ENCODE measurements around the gene STAC2. TPM values are rescaled to one million over a fixed set of nuclear protein-coding genes. Genes with fewer than 3 reads are reported as not detected.

Gene STAC2
- total RNA-seq, 1 experiment from 2014 or later, result 0.17 TPM

- no peak overlapping the region for H3K4me2 ChIP-seq
- H3K4me1 ChIP-seq (replicated peaks; ENCODE audit: insufficient read depth), result peaks cover 13% of the 10 kb centered on the region
- H3K36me3 ChIP-seq (ENCODE audit: low read depth), result no peaks in the 10 kb centered on the region
- no peak overlapping the region for H3K27ac ChIP-seq
- POLR2A ChIA-PET (ENCODE audit: unreplicated experiment), result interaction anchor here (0.6 kb wide), 1 partner anchor 38 kb away, joined by 12 read pairs; the partner anchor contains the start of gene RPL19
- intact Hi-C loops (cut with micrococcal nuclease; ENCODE audit: unreplicated experiment), result no loop called here
- no peaks in the 10 kb centered on the region for H3K27me3 ChIP-seq (ENCODE audit: insufficient read depth, low read depth)
- H3K4me3 ChIP-seq, result no peak overlapping the region
- CTCF ChIA-PET, result no interaction called here
- DNase-seq, result no peak
- no TSS peak for BruUV-seq (replicated peaks)
- no peaks in the 10 kb centered on the region for H3K9me3 ChIP-seq (ENCODE audit: insufficient read depth, low read depth)
- H3K9me2 ChIP-seq (ENCODE audit: insufficient read depth), result no peaks in the 10 kb centered on the region
- H4K20me1 ChIP-seq (ENCODE audit: insufficient read depth), result no peaks in the 10 kb centered on the region
- no peak overlapping the region for H2AFZ ChIP-seq
- H3K79me2 ChIP-seq (ENCODE audit: low read depth), result no peaks in the 10 kb centered on the region
- TF ChIP-seq EZH2 (IDR thresholded peaks at IDR 0.05; ENCODE audit: low read depth), result no peak
- TF ChIP-seq, protein P1, sequence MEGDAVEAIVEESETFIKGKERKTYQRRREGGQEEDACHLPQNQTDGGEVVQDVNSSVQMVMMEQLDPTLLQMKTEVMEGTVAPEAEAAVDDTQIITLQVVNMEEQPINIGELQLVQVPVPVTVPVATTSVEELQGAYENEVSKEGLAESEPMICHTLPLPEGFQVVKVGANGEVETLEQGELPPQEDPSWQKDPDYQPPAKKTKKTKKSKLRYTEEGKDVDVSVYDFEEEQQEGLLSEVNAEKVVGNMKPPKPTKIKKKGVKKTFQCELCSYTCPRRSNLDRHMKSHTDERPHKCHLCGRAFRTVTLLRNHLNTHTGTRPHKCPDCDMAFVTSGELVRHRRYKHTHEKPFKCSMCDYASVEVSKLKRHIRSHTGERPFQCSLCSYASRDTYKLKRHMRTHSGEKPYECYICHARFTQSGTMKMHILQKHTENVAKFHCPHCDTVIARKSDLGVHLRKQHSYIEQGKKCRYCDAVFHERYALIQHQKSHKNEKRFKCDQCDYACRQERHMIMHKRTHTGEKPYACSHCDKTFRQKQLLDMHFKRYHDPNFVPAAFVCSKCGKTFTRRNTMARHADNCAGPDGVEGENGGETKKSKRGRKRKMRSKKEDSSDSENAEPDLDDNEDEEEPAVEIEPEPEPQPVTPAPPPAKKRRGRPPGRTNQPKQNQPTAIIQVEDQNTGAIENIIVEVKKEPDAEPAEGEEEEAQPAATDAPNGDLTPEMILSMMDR (conservative IDR thresholded peaks at IDR 0.05), result no peak
- peaks cover 7% of the 10 kb centered on the region for H3F3A ChIP-seq (ENCODE audit: insufficient read depth, low read depth)
These were observed 11.8 kb upstream of the STAC2 start for GRCh38 chr17:39237586-39237985.

DNA sequence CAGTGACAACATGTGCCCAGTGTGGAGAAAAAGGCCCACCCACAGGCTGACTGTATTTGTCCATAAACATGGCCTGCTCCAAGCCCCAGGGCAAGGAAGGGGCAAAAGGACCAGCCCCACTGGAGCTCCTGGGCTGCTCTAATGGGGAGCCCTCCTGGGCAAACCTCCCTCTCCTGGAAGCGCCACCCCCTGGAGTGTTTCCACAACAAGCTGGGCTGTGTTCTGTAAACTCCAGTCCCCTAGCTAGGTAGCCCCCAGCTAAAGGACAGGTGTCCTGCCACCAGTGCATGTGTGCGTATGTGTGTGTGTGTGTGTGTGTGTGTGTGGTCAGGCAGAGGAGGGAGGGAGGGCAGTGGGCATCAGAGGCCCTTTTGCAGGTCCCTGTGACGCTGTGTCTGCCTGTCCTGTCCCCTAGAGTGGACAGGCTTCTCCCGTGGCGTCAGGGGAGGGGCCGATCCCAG, 11.3 kb upstream of the STAC2 start:
- Histone ChIP-seq H2AFZ (no peak overlapping the region), H3K4me2 (no peak overlapping the region), H3F3A (ENCODE audit: insufficient read depth, low read depth) (peaks cover 7% of the 10 kb centered on the region), H3K9me2 (ENCODE audit: insufficient read depth) (no peaks in the 10 kb centered on the region), H3K9me3 (ENCODE audit: insufficient read depth, low read depth) (no peaks in the 10 kb centered on the region), H3K4me3 (no peak overlapping the region), H3K79me2 (ENCODE audit: low read depth) (no peaks in the 10 kb centered on the region), H3K4me1 (replicated peaks; ENCODE audit: insufficient read depth) (peaks cover 13% of the 10 kb centered on the region), H3K27ac (no peak overlapping the region), H3K27me3 (ENCODE audit: insufficient read depth, low read depth) (no peaks in the 10 kb centered on the region), H3K36me3 (ENCODE audit: low read depth) (no peaks in the 10 kb centered on the region), H4K20me1 (ENCODE audit: insufficient read depth) (no peaks in the 10 kb centered on the region)
- intact Hi-C loops (cut with micrococcal nuclease; ENCODE audit: unreplicated experiment), result no loop called here
- CTCF ChIA-PET, result interaction anchor here (1.7 kb wide), 1 partner anchor 7 kb away, joined by 4 read pairs; no protein-coding TSS in a partner anchor
- POLR2A ChIA-PET (ENCODE audit: unreplicated experiment), result interaction anchor here (0.5 to 0.6 kb wide), 2 partner anchors 105 to 584 kb away, joined by 4 to 5 read pairs; no protein-coding TSS in a partner anchor
- DNase-seq, result no peak
- TF ChIP-seq EZH2 (IDR thresholded peaks at IDR 0.05; ENCODE audit: low read depth), result no peak
- TF ChIP-seq, protein P1 (conservative IDR thresholded peaks at IDR 0.05), result no peak
- no TSS peak for BruUV-seq (replicated peaks)

DNA sequence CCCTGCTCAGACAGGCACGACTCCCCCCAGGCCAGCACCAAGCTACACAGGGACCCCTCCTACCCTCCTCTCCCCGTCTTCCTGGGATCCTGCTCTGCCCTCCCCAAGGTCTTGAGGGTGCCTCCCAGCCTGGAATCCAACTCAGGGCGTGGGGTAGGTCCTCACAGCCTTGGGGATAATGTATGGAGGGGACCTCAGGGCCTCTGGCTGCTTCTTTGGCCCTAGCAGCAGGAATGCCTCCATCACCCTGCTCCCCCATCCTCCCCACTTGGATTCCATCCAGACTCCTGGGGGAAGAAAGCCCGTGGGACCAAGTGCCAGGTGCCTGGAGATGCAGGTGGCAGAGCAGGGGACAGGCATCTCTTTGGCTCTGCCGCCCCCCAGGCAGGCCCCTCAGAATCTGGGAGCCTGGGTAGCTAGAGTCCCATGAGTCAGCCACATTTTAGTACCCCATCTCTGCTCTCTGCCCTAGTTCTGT, 10.7 kb upstream of the STAC2 start:
- no peaks in the 10 kb centered on the region for H3K36me3 ChIP-seq (ENCODE audit: low read depth)
- TF ChIP-seq, protein P1 (conservative IDR thresholded peaks at IDR 0.05), result no peak
- TF ChIP-seq EZH2 (IDR thresholded peaks at IDR 0.05; ENCODE audit: low read depth), result no peak
- ChIA-PET POLR2A (ENCODE audit: unreplicated experiment) (interaction anchor here (0.5 to 0.6 kb wide), 2 partner anchors 105 to 584 kb away, joined by 4 to 5 read pairs; no protein-coding TSS in a partner anchor), CTCF (interaction anchor here (0.7 to 1.7 kb wide), 4 partner anchors 8 to 1047 kb away, joined by 4 to 8 read pairs (median 6); no protein-coding TSS in a partner anchor)
- no peak for DNase-seq
- H3K27ac ChIP-seq, result no peak overlapping the region
- H3K4me1 ChIP-seq (replicated peaks; ENCODE audit: insufficient read depth), result peaks cover 13% of the 10 kb centered on the region
- no peaks in the 10 kb centered on the region for H3K9me2 ChIP-seq (ENCODE audit: insufficient read depth)
- BruUV-seq (replicated peaks), result no TSS peak
- H3K79me2 ChIP-seq (ENCODE audit: low read depth), result no peaks in the 10 kb centered on the region
- no peaks in the 10 kb centered on the region for H3K9me3 ChIP-seq (ENCODE audit: insufficient read depth, low read depth)
- no peaks in the 10 kb centered on the region for H4K20me1 ChIP-seq (ENCODE audit: insufficient read depth)
- no peak overlapping the region for H3K4me3 ChIP-seq
- H3K27me3 ChIP-seq (ENCODE audit: insufficient read depth, low read depth), result no peaks in the 10 kb centered on the region
- no peak overlapping the region for H3K4me2 ChIP-seq
- peaks cover 7% of the 10 kb centered on the region for H3F3A ChIP-seq (ENCODE audit: insufficient read depth, low read depth)
- H2AFZ ChIP-seq, result no peak overlapping the region
- intact Hi-C loops (cut with micrococcal nuclease; ENCODE audit: unreplicated experiment), result no loop called here

Measured in PC-9 (cell line).